Right cardiac atrium (tissue), 5 donors: Measurements from ENCODE around the gene SLC22A3. TPM values are rescaled to one million over a fixed set of nuclear protein-coding genes. Genes with fewer than 3 reads are reported as not detected.
"Not testable (repeated sequence)": the region's sequence is repeated elsewhere in the genome, so short reads cannot be mapped to it uniquely, and the experiment has no call there.

ENCODE experiments used
- ATAC-seq, 2 donors: fragments of 200-7000 bp; cut with Tn5 transposase; one replicate each; pipeline versions ENCODE4 v1.8.0 to v1.9.1; 2020; ENCODE audit warnings: moderate library complexity in 2 of 2, mild to moderate bottlenecking in 1 of 2
- DNase-seq, 3 donors: peaks; one replicate each; pipeline ENCODE4 v3.0.0-alpha.2; 2020
- H3K27ac ChIP-seq: one replicate; pipeline ENCODE4 v1.5.1; 2013; ENCODE audit warnings: mild to moderate bottlenecking, low read length, control low read depth, moderate library complexity
- H3K27me3 ChIP-seq: one replicate; pipeline ENCODE4 v1.6.1; 2013; ENCODE audit not compliant: control insufficient read depth, insufficient read depth
- H3K4me1 ChIP-seq: one replicate; pipeline ENCODE4 v1.6.1; 2013; ENCODE audit warnings: low read length; ENCODE audit not compliant: control insufficient read depth, insufficient read depth
- H3K4me3 ChIP-seq: one replicate; pipeline ENCODE4 v1.5.1; 2013; ENCODE audit warnings: low read length, control low read depth
- H3K9me3 ChIP-seq: one replicate; pipeline ENCODE4 v1.6.1; 2013; ENCODE audit warnings: low read length; ENCODE audit not compliant: control insufficient read depth
- WGBS: extraction: QIAGEN DNeasy Blood & Tissue Kit; methylation state at CpG from one replicate; pipeline ENCODE4 v1.1.7; 2013; 5-methylcytosine and 5-hydroxymethylcytosine counted together
- intact Hi-C, 4 donors: fragments of 100-400 bp; cut with DNase I; formaldehyde crosslinking; loops; one replicate each; pipeline versions ENCODE4 v1.11.0 to v1.14.0; 2022 to 2023
- polyA plus RNA-seq: library from polyadenylated mRNA; stranded (reverse); fragments of 200-250 nt; gene quantifications from one replicate; pipeline ENCODE4 v1.2.3, GENCODE V29; 2013
- total RNA-seq, 4 donors: library from RNA; stranded (reverse); fragmentation: NEBNext Ultra II Directional; extraction: Animal tissue kit (Norgen Biotek cat#: 25700); gene quantifications; one replicate each; pipeline ENCODE4 v1.2.1, GENCODE V29; 2021
- donor health status: healthy with polysubstance abuse.
- donor health status: DM: no; HTN: yes; CAD: no.
- donor health status: DM: no; HTN: no; CAD: no.
- donor health status: DM: no; HTN: yes; CAD: no; lungs with severe emphysema.
- donor health status: DM: yes; HTN: yes; CAD: no.

Gene SLC22A3
- total and polyA plus RNA-seq, 5 donors, result 0.57 to 1.1 (median 0.88) TPM

GRCh38 chr6:160450849-160451248 is 102.7 kb downstream of the SLC22A3 start:
- Histone ChIP-seq H3K27me3 (no peaks in the 10 kb centered on the region), H3K4me3 (no peak overlapping the region), H3K9me3 (no peaks in the 10 kb centered on the region), H3K27ac (no peak overlapping the region), H3K4me1 (no peaks in the 10 kb centered on the region)
- 91% methylated on average over 5 of the region's 5 CpGs for WGBS
- intact Hi-C loops, result loop anchor here in 2 of 4 donors (5.0 kb wide), 2 partner anchors 309 to 314 kb away; no protein-coding TSS in a partner anchor
- no peak for DNase-seq
- no peak for ATAC-seq

DNA sequence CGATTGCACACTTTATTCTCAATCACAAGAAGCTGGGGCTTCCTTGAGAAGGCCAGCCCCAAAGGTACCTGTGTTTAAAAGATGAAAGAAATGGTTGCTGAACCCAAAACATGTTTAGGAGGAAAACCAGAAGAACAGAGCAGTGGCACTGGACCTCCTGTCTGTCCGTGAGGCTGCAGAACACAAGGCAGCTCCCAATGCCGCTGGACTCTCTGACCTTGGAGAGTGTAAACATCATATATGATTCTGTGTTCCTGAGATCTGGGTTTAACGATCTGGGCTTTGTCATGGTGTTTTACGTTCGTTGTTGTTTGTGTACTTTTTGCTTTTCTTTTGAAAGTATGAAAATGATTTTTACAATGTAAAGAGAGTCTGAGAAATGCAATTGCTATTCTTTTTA is 106.1 kb downstream of the SLC22A3 start:
- Histone ChIP-seq H3K27me3 (no peaks in the 10 kb centered on the region), H3K27ac (no peak overlapping the region), H3K4me1 (no peaks in the 10 kb centered on the region), H3K4me3 (no peak overlapping the region), H3K9me3 (no peaks in the 10 kb centered on the region)
- no peak for DNase-seq
- ATAC-seq, result no peak
- 88% methylated on average over 6 of the region's 6 CpGs for WGBS
- intact Hi-C loops, result loop anchor here in 2 of 4 donors (5.0 kb wide), 2 partner anchors 312 to 317 kb away; no protein-coding TSS in a partner anchor

GRCh38 chr6:160455081-160455480 is 106.9 kb downstream of the SLC22A3 start:
- Histone ChIP-seq H3K9me3 (no peaks in the 10 kb centered on the region), H3K4me3 (no peak overlapping the region), H3K27ac (no peak overlapping the region), H3K27me3 (no peaks in the 10 kb centered on the region), H3K4me1 (no peaks in the 10 kb centered on the region)
- no peak for DNase-seq
- 52% methylated on average over 6 of the region's 6 CpGs for WGBS
- ATAC-seq, result no peak
- intact Hi-C loops, result loop anchor here in 2 of 4 donors (5.0 kb wide), 3 partner anchors 318 to 593 kb away; no protein-coding TSS in a partner anchor

GRCh38 chr6:160455541-160456213 is 107.5 kb downstream of the SLC22A3 start:
- H3K4me1 ChIP-seq, result no peaks in the 10 kb centered on the region
- DNase-seq (peak; percentile 40 to 82 (median 79)), ATAC-seq (peak; percentile 85 to 87)
- H3K9me3 ChIP-seq, result no peaks in the 10 kb centered on the region
- intact Hi-C loops, result loop anchor here in 3 of 4 donors (2.0 to 5.0 kb wide), 5 partner anchors 79 to 593 kb away; no protein-coding TSS in a partner anchor
- 18% methylated on average over 11 of the region's 11 CpGs for WGBS
- H3K27me3 ChIP-seq, result no peaks in the 10 kb centered on the region
- H3K27ac ChIP-seq, result no peak overlapping the region
- H3K4me3 ChIP-seq, result no peak overlapping the region

DNA sequence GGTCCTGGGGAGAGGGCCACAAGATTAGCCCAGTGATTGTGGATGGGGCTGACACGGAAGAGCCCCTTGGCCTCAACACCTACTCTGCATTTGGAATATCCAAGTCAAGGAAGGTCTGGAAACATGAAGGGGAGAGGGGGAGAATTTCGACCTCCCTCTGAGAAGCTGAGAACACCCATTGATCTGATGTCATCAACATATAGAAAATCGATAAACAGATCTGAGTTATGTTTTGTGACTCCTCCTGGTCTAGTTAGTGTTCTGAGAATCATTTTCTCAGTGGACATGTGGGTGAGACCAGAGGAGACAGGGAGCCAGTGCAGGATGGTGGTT is 108.0 kb downstream of the SLC22A3 start:
- no peak overlapping the region for H3K4me3 ChIP-seq
- 36% methylated on average over 3 of the region's 3 CpGs for WGBS
- ATAC-seq (no peak), DNase-seq (no peak)
- H3K27me3 ChIP-seq, result no peaks in the 10 kb centered on the region
- H3K9me3 ChIP-seq, result no peaks in the 10 kb centered on the region
- intact Hi-C loops, result loop anchor here in 3 of 4 donors (2.0 to 5.0 kb wide), 5 partner anchors 79 to 594 kb away; no protein-coding TSS in a partner anchor
- H3K27ac ChIP-seq, result no peak overlapping the region
- H3K4me1 ChIP-seq, result no peaks in the 10 kb centered on the region

- no peaks in the 10 kb centered on the region for H3K9me3 ChIP-seq
- no peak for DNase-seq
- WGBS, result 53% methylated on average over 4 of the region's 4 CpGs
- no peak overlapping the region for H3K4me3 ChIP-seq
- H3K27me3 ChIP-seq, result no peaks in the 10 kb centered on the region
- no peaks in the 10 kb centered on the region for H3K4me1 ChIP-seq
- intact Hi-C loops, result loop anchor here in 3 of 4 donors (2.0 to 5.0 kb wide), 5 partner anchors 77 to 596 kb away; no protein-coding TSS in a partner anchor
- H3K27ac ChIP-seq, result no peak overlapping the region
- ATAC-seq, result no peak
These were observed 109.6 kb downstream of the SLC22A3 start for GRCh38 chr6:160457823-160458222.

- intact Hi-C loops, result no loop called here
- Histone ChIP-seq H3K27me3 (no peaks in the 10 kb centered on the region), H3K9me3 (no peaks in the 10 kb centered on the region), H3K4me1 (no peaks in the 10 kb centered on the region), H3K4me3 (no peak overlapping the region), H3K27ac (no peak overlapping the region)
- WGBS, result 75% methylated on average over 3 of the region's 3 CpGs
- DNase-seq (no peak), ATAC-seq (no peak)
These were observed 113.5 kb downstream of the SLC22A3 start for GRCh38 chr6:160461641-160462040.

DNA sequence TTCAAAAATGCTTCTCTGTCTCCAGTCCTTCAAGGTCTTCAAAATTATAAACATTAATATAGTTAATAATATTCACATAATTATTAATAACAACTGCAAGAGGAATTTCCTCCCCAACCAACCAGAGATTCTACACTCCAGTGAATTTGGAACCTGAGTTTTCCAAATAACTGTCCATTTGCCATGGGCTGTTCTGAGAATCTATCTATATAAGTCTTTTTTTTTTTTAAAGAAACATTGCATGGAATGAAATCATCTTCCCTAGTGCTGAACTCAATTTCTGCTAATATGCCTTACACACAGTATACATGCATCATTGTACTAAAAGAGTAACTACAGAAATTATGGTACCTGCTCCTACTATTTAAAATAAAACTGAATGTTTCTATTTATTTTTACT is 113.9 kb downstream of the SLC22A3 start:
- H3K4me3 ChIP-seq, result no peak overlapping the region
- ATAC-seq, result no peak
- no peaks in the 10 kb centered on the region for H3K9me3 ChIP-seq
- no peak overlapping the region for H3K27ac ChIP-seq
- intact Hi-C loops, result no loop called here
- no peaks in the 10 kb centered on the region for H3K4me1 ChIP-seq
- no peak for DNase-seq
- H3K27me3 ChIP-seq, result no peaks in the 10 kb centered on the region

DNA sequence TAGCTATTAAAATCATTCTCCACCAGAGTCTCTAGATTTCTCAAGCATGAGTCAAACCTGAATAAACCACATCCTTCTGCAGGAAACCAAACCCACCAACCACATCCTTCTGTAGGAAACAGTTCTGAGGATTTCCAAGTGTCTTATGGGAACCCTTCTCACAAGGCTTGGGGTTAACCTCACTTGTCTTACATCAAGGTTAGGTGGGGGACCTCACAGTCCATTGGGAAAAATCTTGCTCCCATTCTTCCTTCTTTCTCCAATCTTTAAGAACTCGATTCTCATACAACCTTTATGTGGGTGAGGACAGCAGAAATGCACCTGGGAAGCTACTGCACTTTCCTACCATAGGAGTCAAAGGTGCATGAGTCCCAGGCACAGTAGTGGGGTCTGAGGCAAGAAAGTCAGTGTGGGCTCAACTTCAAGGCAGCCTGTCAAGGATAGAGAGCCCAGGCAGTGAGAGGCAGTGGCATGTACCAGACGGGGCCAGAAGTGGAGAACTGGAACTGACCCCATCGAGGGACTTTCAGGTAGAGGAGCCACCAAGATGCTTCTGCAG is 114.5 kb downstream of the SLC22A3 start:
- no peaks in the 10 kb centered on the region for H3K9me3 ChIP-seq
- no peak overlapping the region for H3K27ac ChIP-seq
- H3K4me1 ChIP-seq, result no peaks in the 10 kb centered on the region
- no peak overlapping the region for H3K4me3 ChIP-seq
- intact Hi-C loops, result no loop called here
- WGBS, result 72% methylated on average over 3 of the region's 3 CpGs
- no peak for DNase-seq
- ATAC-seq, result no peak
- no peaks in the 10 kb centered on the region for H3K27me3 ChIP-seq

- WGBS, result 76% methylated on average over 3 of the region's 3 CpGs
- intact Hi-C loops, result no loop called here
- Histone ChIP-seq H3K9me3 (no peaks in the 10 kb centered on the region), H3K27me3 (no peaks in the 10 kb centered on the region), H3K27ac (no peak overlapping the region), H3K4me1 (no peaks in the 10 kb centered on the region), H3K4me3 (no peak overlapping the region)
- DNase-seq, result no peak
- no peak for ATAC-seq
These were observed 116.6 kb downstream of the SLC22A3 start for GRCh38 chr6:160464744-160465143.

- WGBS, result 72% methylated on average over 14 of the region's 14 CpGs
- H3K27me3 ChIP-seq, result not testable (repeated sequence)
These were observed 119.2 kb downstream of the SLC22A3 start for GRCh38 chr6:160467261-160467871.

More at GRCh38 chr6:160467261-160467871, 119.2 kb downstream of the SLC22A3 start:
- H3K9me3 ChIP-seq, H3K4me1 ChIP-seq, H3K27ac ChIP-seq, intact Hi-C loops, H3K4me3 ChIP-seq, DNase-seq, ATAC-seq: not testable (repeated sequence)
